C4-2B (cell line): ENCODE results near the gene NFATC2.

Experiments used
- H3K27ac ChIP-seq: fragments of 450-650 bp; 2 replicates; pipeline ENCODE4 v1.5.1; 2017
- ZFX ChIP-seq: fragments of 450-650 bp; IDR thresholded peaks from 2 replicates; pipeline ENCODE4 v1.6.1; 2017
- TF ChIP-seq, protein P1 (sequence below): fragments of 450-650 bp; conservative IDR thresholded peaks from 2 replicates; pipeline ENCODE4 v1.5.1; 2017; ENCODE audit warnings: mild to moderate bottlenecking

Gene NFATC2

DNA sequence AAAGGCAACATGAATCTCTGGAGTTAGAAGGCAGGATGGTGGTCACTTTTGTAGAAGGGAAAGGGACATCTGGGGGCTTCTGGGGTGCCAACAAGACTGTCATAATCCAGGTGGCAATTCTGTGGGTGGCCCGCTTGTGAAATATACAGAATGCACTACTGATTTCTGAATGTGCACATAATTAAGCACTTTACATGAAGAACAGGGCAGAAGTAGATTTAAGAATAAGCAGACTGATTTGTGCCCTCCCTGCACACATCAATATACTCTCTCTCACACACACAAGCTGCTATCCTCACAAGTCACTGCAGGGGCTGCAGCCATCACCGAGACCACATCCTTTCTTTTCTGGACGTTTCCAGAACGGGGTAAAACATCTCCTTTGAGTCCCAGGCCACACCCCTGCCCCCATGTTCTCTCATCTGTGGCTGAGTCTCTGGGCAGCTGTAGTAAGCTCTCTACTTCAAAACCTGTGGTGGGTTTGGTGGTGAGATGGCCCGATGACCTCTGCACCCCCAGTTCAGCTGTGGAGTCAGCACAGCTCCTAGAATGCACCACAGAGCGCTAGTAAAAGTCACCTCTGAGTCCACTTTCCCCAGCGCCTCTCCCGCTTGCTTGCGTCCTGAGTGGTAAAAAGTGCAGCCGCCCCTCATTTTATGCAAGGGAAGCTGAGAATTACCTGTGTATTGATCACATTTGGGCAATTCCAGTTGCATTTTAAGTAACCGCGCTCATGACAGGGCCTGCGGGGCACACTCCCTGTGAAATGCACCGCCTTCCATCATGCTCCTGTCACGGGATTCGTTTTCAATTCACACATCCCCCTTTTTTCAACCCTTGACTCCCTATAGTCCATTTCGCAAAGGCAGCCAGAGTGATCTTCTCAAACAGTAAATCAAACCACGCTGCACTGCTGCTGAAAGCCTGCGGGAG, 115.5 kb downstream of the NFATC2 start:
- no peak overlapping the region for H3K27ac ChIP-seq
- TF ChIP-seq, protein P1, sequence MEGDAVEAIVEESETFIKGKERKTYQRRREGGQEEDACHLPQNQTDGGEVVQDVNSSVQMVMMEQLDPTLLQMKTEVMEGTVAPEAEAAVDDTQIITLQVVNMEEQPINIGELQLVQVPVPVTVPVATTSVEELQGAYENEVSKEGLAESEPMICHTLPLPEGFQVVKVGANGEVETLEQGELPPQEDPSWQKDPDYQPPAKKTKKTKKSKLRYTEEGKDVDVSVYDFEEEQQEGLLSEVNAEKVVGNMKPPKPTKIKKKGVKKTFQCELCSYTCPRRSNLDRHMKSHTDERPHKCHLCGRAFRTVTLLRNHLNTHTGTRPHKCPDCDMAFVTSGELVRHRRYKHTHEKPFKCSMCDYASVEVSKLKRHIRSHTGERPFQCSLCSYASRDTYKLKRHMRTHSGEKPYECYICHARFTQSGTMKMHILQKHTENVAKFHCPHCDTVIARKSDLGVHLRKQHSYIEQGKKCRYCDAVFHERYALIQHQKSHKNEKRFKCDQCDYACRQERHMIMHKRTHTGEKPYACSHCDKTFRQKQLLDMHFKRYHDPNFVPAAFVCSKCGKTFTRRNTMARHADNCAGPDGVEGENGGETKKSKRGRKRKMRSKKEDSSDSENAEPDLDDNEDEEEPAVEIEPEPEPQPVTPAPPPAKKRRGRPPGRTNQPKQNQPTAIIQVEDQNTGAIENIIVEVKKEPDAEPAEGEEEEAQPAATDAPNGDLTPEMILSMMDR: no peak
- no peak for TF ChIP-seq ZFX

DNA sequence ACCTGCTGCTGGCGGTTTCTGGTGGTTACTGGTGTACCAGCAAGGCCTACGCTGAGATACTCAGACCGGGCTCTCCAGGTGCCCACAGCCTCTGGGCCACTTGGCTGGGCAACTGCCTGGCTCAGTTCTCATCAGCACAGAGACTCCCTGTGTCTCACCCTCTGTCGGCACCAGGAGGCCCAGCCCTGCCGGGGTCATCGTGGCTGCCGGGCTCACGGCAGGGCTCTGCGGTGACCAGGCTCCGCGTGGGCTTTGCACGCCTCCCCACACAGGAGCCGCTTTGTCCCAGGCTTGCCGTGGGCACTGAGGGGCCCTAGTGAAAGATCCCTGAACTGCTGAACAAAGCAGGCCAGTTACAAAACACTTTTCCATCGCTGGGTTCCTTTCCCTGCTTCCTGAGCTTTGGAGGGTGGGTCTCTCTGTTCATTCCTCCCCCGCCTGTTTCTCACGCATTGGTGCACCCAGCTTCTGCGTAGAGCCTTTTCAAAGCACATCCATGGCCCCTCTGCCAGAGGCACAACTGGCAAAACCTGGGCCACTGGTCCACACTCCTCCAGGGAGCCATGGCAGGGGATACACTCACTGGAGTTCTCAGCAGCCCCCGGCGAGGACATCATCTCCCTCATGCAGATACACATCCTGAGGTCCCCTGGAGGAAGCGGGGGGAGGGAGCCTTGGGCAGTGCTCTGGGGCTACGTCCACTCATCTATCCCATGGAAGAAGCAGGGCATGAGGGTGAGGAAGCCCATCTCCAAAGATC, 117.0 kb downstream of the NFATC2 start:
- TF ChIP-seq, protein P1: no peak
- no peak for TF ChIP-seq ZFX
- H3K27ac ChIP-seq: no peak overlapping the region

DNA sequence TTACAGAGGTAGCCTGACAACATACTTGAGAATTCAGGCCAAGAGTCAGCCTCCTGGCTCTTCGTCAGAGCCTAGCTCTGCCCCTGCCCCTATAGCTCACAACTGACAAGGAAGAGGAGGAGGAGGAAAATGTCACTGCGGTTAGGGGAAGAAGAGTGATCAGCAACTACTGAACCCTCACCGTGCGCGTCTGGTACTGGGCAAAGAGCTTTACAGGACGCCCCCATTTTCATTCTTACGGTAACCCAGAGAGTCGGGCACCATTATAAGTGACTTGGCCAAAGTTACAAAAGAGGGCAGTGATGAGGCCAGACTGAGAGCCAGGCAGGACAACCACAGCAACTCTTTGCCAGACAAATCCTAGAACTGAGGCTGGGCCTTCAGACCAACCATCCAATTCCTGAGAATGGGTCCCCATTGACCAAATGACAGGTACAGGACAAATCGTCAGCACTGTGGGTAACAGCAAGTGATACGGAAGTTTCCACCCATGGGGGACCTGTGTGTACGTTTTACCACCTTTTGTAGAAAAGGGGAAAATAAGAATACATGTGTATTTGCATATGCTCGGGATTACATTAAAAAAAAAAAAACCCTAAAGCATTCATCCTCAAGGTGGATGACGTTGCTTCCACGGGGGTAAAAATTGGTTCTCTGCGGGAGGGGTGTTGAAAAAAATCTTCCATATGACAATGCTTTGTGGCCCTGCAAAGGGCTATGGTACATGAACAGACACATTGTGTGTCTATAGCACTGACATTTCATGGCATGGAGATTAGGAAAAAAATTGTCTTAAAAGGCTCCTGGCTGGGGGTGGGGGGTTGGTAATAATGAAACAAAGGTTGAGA, 118.0 kb downstream of the NFATC2 start:
- no peak for TF ChIP-seq ZFX
- TF ChIP-seq, protein P1: no peak
- H3K27ac ChIP-seq: no peak overlapping the region

DNA sequence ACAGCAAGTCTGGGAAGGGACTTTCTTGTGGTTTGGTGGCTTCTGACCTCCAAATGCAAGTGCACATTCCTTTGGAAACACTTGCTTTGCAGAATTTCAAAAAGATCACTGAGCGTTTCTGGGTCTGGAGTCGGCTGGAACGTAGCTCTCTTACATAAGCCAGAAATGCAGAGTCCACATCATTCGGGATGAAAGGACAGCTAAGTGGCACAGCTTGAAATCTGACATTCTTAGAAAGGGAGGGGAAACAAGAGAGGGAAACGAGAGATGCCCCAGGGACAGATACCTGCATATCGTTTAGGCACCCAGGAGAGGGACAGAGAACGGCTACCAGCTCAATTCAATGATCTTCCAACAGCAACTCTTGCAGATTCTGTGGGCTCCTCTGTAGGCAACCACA, 118.7 kb downstream of the NFATC2 start:
- no peak overlapping the region for H3K27ac ChIP-seq
- TF ChIP-seq ZFX: no peak
- TF ChIP-seq, protein P1: no peak

DNA sequence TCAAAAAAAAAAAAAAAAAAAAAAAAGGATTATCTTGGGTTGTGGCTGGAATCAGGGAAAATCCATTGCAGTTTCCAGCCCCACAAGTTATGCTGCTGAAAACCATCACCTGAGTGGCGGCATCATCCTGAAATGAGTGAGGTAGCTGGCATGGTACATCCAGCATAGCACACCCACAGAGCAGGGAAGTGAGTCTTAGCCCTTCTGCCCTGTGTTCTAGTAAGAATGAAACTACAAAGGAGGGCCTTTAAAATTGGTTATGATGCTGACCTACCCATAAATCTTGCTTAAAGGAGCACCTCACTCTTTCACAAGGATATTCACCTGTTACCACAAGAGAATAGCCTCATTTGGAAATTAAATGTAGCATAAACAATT, 119.2 kb downstream of the NFATC2 start:
- TF ChIP-seq ZFX: no peak
- TF ChIP-seq, protein P1: no peak
- no peak overlapping the region for H3K27ac ChIP-seq

DNA sequence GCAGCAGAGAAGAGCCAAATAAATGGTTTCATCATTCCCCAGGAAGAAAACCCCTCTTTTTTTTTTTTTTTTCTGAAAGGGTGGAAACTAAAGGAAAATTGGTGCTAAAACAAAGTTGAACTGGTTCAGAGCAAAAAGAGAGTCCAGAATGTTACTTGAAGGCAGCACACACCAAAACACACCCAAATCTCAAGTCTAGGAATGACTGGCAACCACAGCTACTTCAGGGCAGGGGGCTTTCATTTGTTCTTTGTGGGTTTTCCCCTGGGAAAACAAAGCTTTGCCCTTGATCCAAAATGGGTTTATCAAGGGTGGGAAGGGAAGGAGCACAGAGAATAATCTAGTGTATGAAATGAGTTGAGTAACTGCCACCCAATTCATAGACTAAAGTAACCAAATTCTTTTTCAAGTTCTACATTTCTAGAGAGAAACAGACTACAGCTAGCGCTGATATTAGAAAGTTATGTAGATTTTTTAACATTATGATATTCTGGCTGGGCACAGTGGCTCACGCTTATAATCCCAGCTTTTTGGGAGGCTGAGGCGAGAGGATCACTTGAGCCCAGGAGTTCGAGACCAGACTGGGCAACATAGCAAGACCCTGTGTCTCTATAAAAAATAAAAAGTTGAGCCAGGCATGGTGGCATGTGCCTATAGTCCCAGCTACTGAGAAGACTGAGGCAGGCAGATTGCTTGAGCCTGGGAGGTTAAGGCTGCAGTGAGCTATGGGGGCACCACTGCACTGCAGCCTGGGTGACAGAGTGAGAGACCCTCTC, 119.8 kb downstream of the NFATC2 start:
- no peak overlapping the region for H3K27ac ChIP-seq
- TF ChIP-seq, protein P1: no peak
- TF ChIP-seq ZFX: no peak
